HG03378 (cell line): ENCODE measurements around the gene MRPL3.

Experiments used
- ATAC-seq: cut with Tn5 transposase; IDR thresholded peaks from one replicate; pipeline ENCODE4 v1.9.1; 2021; ENCODE audit warnings: mild to moderate bottlenecking, moderate library complexity; ENCODE audit not compliant: unreplicated experiment

MRPL3 gene

DNA sequence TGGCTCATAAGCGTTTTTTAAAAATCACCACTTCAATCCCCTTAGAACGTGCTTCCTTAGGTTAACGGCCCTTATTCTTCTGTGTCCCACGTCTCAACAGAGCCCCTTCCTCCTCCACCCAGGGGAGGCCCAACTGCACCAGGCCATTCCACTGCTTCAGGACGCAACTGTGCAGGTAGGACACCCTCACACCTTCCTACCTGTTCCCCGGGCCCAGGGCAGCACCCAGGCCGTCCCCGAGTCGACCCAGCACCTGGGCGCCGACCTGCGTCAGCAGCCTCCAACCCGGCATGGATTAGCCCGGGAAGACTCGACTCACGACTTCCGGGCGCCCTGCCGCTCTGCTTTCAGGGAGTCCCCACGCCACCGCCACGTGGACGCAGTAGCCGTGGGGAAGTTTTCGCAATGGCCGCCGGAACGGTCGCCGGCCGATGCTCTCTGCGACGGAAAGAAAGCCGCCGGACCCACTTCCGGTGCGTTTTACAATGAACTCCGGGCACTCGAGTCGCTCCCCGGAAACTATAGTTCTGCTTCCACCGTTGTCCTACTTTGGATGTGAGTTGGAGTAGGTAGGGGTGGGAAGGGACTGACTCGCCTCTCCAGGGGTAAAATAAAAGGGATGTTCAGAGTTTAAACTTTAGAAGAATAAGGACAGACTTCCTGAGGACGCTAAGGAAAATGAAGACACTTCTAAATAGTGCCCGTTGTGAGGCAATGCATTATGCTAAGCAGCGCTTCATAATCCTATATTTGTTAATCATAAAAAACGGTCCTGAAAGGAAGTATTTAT lies at the start of gene MRPL3:
TSS of gene MRPL3 (minus strand) at position 442 of the 790 bp plus-strand sequence. CDS start at position 292, 150 bp downstream.
- ATAC-seq = peak; percentile 91

DNA sequence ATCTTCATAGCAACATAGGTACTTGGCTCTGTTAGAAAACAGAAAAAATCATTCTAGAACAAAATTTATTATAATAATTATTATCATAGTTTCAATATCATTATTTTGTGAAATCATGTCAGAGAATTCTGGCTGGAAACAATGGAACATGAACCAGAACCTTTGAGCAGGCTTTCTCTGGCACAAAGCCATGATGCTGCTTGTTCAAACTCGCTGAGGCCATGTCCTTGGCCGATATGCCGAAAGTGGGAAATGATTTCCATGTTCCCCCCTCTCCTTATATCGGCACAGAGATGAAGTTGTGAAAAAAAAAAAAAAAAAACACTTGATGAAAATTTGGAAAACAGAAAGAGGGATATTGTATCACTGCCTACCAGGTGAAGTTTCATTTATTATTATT lies 49.0 kb upstream of the MRPL3 start:
- ATAC-seq = no peak

DNA sequence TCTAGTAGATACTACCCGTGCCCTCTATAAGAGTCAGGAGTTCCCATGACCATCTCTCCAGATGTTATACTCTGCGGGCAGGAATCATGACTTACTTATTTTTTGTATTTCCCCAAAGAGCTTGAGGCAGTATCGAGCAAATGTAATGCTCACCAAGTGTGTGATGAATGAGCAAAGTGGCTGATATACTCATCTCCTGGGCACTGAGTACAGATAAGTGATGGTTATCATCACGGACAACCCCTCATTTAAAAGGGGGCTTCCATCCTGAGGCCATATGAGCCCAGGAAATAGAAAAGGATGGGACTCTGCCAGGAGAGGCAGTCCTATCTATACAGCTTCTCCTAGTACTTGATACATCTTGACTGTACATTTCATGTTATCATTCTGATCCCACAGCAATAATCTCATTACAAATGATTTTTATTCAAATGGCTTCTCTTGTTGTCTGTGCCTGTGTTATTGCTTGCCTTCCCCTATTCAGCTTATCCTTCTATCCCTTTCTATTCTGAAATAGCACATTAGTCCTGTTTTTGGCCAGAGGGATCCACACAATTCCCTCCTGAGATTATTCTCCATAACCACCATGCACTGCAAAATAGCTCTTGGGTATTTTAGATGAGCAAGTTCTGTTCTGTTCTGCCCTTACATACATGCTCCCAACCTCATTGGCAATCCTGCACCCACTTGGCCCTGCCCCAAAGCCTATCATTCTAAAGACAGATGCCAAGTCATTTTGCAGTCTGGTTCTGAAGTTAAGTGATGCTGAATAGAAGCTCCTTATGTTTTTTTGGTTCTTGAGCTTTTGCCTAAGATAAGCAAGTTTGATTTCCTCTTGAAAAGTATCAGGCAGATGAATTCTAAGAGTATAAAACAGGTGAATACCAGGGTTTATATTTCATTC lies 48.0 kb upstream of the MRPL3 start:
- no peak for ATAC-seq

DNA sequence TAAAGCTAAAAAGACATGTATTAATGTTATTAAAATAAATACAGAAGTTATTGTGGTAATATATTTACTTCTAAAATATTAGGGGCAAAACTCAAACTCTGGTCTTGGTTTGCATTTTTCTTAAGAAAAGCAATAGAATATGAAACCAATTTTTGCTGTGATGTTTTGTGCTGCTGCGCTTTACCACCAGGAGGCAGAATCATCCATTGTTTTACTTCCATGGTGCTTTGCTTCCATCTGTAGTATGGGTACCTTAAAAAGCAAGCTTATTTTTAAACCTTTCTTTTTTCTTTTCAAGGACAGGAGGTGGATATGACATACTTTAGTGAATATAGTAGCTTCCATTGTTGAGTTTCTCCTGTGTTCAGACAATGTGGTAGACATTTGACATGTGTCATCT lies 46.6 kb upstream of the MRPL3 start:
- no peak for ATAC-seq

DNA sequence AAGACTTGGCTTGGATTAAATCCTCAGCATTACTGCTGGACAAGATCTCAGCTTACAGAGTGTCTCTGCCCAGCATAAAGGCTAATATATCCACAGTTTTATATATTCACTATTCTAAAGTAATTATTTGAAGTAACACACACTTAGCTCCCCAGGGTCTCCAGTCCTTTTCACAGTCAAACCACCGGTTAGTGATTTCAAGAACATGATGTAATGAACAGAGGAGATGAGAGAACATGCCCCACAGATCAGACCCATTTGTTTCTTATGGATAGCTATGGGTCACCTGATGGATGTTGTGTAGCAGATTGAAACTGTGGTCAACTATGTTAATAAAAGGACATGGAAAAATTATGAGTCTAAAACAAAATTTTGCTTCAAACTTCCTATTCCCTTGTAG lies 44.8 kb upstream of the MRPL3 start:
- ATAC-seq = no peak

DNA sequence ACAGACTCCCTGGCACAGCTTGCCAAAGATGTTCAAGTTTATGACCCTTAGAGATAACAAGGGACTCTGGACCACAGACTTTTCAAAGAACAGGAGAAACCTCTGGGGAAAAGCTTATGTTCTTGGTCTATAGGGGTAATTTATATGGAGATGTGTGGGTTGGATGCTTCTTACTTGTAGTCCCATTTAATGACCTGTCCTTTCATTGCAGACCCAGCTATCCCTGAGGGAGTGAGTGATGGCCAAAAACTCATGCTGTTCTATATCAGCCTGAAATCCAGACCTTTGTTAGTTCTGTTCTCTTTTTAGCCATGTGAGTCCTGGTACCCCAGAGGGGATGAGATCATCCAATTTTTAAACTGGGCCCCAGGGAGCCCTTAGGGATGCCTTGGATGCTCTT lies 43.7 kb upstream of the MRPL3 start:
- no peak for ATAC-seq

DNA sequence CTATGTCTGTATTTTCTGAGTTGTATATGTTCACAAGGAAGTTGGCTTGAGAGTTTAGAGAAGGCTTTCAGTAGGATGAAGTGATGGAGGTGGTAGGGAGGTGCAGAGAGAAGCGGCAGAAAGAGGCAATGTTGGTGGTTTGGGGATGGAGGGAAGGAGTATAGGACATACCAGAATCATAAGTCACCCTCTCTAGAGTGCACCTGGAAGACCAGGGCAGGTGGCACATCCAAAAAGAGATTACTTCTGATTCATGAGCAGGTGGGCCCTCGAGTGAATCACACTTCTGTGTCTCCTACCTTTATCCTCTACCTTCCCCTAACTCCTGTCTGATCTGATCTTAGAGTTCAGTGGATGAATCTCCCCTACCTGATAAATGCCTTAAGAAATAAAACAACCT lies 41.8 kb upstream of the MRPL3 start:
- no peak for ATAC-seq

DNA sequence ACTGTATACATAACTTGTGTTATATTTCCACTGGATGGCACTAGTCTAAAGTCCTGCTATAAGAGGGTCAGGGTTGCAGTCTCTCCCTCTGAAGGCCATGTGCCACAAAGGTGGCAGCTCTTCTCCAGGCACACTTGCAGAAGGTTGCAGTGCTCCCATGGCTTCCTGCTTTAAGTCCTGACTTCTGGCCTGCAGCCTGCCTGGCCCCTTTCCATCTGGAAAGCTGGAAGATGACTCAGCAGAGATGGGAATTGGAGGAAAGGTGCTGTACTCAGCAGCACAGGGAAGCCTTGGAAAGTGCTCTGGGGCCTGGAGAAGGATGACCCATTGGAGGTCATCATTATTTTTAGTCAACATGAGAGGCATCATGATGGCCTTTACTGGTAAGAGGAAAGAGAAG lies 40.9 kb upstream of the MRPL3 start:
- no peak for ATAC-seq

DNA sequence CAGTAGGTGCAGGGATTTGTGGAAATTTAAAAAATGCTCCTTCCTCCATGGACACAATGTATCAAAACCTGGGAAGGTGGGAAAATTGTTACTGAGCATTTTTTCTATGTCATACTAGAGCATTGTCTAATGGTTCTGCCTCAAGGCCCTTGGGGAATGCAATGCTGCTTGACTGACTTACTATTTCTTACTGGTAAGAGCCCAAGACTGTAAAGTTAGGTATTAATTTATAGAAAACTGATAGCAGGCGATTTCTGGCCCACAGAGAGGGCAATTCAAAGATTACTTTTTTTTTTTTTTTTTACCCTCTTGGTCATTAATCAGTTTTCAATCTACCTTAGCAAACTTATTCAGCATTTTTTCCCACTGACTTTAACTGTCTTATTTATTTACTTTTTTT lies 38.5 kb upstream of the MRPL3 start:
- no peak for ATAC-seq

DNA sequence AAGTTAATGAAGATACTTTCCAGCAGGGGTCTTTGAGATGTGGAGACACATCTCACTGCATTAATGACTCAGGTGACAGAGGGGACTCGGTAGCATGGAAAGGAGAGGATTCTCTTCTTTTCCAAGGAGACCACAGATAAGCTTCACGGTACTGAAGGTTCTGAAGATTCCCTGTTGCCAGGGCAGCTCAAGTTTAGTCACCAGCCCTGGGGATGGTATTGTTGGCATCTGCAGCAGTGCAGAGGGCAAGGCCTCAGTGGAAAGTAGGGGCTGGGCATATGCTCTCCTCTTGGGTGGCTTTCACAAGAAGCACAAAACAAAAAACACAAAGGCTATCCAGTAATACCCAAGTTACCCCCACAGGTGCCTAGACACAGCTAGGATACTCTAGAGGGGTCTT lies 38.0 kb upstream of the MRPL3 start:
- ATAC-seq = no peak

DNA sequence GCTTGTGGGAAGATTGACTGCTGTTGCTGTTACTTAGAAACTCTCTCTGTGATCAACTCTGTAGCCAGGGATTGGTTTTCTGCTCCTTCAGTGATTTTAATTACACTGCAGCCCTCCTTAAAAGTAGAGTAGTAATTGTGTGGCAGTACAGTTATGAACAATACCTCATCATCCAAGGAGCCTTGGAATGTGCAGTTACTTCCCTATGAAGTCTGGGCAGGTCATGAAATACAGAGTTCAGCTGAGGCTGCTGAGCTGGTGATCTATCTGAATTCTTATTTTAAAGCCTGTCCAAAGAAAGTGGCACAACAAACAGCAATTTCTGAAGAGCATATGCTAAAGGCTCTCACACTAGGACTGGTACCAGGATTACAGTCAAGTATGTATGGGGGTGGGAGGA lies 37.4 kb upstream of the MRPL3 start:
- ATAC-seq = no peak

DNA sequence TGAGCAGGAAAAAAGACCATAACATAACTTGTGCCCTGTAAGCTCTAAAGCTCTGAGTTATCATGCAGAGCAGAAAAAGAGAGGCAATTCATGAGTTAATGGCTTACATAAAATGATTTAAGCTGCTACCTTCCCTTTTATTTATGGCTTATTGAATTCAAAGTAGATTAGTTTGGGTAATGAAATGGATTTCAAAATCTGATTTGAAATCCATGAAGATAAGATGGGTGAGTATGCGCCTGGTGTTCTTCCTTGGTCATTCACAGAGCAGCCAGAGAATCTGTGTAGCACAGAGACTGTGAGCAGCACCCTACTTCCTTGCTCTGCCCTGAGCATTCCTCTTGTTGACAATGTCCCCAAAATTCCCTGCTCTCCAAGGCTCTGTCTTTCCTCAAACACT lies 36.2 kb upstream of the MRPL3 start:
- ATAC-seq = no peak

DNA sequence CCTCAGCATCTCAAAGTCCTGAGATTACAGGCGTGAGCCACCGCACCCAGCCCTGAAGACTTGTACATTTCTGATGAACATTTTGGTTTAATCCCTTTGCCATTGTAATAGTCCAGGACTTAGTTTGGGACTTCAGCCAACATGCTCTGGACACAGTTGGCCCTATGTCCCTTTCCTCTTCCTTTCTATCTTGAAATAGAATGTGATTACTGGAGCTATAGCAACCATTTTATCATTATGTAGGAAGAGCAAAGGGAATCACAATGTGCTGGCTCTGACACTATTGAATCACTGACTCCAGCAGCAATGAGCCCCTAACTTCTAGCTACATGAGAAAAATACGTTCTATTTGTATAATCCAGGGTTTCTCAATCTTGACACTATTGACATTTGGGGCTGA lies 34.8 kb upstream of the MRPL3 start:
- ATAC-seq = no peak

DNA sequence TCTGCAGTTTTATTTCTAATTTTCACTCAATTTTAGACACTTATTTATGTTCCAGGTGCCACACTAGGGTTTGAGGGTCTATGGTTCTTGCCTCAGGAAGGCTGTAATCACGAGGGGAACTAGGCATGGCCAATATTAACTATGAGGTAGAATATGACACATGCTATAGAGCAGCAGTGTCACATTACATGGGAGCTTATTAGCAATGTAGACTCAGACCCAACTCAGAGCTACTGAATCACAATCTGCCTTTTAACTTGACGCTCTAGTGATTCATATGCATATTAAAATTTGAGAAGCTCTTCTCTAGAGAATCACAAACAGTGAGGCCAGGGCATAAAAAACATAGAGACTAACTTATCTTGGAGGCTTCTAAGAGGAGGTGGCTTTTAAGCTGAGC lies 32.8 kb upstream of the MRPL3 start:
- ATAC-seq = no peak

DNA sequence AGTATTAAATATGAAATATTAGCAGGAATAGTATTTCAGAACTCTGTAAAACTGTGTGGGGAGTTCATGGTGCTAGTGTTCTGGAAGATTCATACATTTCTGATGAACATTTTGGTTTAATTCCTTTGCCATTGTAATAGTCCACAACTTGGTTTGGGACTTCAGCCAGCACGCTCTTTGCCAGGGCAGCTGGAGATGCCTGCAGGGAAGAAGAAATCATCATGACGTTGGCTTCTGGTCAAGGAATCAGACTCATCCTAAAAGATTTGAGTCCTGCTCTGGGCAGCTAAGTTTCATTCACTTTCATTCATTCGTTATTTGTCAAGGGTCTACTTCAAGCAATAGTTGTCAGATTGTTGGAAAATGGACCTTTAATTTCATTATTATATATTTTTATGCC lies 32.4 kb upstream of the MRPL3 start:
- ATAC-seq = no peak

DNA sequence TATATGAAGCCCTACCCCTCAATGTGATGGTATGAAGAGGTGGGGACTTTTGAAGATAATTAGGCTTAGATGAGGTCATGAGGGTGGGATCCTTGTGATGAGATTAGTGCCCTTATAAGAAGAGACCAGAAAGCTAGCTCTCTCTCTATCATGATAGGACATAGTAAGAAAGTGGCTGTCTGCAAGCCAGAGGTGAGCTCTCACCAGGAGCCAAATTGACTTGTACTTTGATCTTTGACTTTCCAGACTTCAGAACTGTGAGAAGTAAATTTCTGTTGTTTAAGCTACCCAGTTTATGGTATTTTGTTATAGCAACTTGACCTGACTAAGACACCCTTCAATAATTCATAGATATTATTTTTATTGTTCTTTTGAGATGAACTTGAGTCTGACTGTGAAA lies 29.9 kb upstream of the MRPL3 start:
- no peak for ATAC-seq

DNA sequence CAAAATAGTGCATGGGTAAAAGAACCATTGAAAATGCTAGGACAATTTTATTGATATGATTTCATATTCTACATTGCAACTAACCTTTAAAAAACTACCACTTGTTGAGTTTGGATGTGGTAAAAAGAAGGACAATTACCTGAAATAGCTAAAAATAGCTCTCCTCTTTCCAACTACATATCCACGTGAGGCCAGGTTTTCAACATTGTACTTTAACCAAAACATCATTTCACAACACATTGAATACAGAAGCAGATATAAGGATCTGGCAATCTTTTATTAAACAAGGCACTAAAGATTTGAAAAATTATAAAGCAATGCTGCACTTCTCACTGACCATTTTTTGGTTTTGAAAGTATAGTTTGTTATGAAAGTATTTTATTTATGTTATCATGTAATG lies 28.1 kb upstream of the MRPL3 start:
- no peak for ATAC-seq

DNA sequence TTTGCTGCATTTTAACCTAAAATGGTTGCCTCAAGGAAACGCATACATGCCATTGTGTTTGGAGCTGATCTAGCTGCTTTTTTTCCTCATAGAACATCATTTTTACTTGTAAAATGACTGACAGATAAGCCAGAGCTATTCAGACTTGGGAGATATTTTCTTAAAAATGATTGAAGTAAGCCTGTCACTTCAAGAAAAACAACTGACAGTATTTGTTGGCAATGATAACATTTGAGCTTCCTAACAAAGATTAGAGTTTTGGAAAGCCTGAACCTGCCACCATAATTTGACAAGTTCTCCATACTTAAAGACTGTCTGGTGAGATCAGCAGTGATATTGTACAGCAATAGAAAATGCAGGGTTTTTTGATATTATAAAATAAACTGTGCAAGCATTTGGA lies 27.6 kb upstream of the MRPL3 start:
- ATAC-seq = no peak

DNA sequence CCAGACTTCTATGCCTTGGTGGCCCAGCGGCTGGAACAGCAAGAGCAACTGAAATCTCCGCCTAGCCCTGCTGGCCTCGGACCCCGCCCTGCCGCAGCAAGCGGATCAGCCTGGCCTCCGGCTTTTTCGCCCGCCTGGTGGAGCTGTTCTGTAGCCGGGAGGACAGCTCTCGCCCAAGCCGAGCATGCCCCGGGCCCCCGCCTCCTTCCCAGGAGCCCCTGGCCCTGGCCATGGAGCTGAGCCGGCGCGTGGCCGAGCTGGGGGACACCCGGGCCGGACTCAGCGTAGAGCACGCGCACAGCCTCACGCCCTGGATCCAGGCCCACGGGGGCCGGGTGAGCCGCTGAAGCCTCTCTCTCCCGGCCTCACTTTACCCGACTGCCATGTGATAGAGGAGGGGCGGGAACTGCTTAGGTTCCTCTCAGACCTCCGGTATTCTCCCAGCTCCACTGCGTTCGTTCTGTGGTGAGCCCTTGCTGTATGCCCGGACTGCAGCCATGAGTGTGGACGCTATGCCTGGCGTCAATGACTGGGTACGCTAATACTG lies 24.1 kb upstream of the MRPL3 start:
- no peak for ATAC-seq

DNA sequence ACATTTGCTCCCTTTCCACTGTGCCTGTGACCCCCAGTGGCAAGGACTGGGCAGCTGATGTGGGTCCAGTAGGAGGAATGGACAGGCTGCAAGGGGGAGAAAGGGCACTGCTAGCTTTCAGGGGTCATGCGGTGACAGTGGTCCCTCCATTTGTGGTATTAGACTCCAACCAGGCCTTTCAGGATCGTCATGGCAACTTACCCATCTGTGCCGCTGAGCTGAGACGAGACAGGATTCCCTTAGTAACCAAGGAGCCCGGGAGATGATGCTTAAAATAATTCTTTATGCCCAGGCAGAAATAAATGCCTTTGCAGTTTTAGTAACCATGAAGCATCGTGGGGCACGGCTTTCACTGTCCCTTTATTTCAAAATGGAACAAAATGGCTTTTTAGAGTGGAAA lies 15.9 kb upstream of the MRPL3 start:
- no peak for ATAC-seq

DNA sequence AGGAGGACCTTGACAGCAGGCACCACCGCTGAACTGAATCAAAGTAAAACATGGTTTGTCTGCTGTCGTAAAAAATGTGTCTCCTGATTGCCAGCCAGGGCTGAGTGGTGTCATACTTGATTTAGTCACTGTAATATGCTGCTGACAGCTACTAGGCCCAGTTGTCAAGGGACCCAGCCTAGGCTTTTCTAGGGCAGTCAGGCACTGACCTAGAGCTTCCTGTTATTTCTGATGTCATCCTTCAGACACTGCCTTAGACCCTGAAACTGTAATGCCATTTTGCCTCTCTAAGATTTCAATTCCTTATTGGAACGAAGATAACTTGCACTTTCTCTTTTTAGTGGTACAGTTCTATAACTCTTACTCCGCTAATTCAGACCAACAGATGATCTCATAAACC lies 2.6 kb upstream of the MRPL3 start:
- ATAC-seq = no peak

DNA sequence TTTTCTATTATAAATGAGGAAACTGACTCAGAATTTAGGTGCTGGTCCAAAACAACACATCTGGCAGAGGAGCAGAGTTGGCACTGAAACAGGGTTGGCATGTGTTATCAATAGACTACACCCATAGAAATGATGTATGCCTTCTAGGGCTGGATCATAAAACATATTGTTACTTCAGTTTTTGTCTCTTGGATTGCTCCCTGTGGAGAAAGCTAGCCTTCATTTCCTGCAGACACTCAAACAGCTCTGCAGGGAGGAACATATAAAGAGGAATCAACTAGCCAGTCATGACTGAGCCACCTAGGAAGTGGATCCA lies 507 bp upstream of the MRPL3 start:
- ATAC-seq = no peak
